ENCODE data around the gene ZNF827. TPM values are rescaled to one million over a fixed set of nuclear protein-coding genes. Genes with fewer than 3 reads are reported as not detected.

The ZNF827 gene
- total RNA-seq, 1 donor from 2014 or later: 10.5 TPM

DNA sequence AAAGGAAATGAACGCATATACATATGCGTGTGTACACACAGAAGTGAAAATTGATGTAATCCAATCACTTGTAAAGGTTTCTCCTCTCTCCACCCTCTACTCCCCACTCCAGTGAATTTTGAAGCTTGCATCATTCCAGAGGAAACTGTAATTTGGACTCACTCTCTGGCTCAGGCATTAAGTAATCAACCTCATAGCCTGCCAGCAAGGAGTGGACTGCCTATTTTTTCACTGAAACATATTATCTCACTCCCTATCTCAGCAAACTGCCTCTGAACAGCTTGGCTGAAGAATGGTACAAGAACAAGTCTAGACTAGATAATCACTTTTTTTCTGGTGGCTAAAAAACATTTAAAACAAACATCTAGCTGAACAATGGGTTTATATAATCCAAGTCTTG is 134.5 kb downstream of the ZNF827 start:
- DNase-seq (ENCODE audit: low spot score): no peak

- DNase-seq (ENCODE audit: low spot score): no peak
Observed at GRCh38 chr4:145799223-145799622, 139.4 kb downstream of the ZNF827 start.

- no peak for DNase-seq (ENCODE audit: low spot score)
Observed at GRCh38 chr4:145797278-145797677, 141.3 kb downstream of the ZNF827 start.

DNA sequence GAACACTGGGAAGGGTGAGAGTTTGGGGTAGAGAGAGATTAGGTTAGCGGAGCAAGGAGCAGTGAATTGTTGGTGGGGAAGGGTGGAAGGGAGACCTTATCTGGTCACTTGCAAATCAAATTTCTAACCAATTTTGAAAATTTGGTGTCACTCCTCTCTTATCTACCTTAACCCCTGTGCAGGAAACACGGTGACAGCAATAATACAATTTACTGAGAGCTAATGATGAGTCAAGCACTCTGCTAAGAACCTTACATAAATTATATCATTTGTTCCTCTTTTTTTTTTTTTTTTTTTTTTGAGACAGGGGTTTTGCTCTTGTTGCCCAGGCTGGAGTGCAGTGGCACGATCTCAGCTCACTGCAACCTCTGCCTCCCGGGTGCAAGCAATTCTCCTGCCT is 142.3 kb downstream of the ZNF827 start:
- no peak for DNase-seq (ENCODE audit: low spot score)

- DNase-seq (ENCODE audit: low spot score): no peak
Observed at GRCh38 chr4:145795521-145795920, 143.1 kb downstream of the ZNF827 start.

GRCh38 chr4:145792429-145792828 is 146.2 kb downstream of the ZNF827 start:
- no peak for DNase-seq (ENCODE audit: low spot score)

GRCh38 chr4:145791988-145792387 is 146.6 kb downstream of the ZNF827 start:
- no peak for DNase-seq (ENCODE audit: low spot score)

DNA sequence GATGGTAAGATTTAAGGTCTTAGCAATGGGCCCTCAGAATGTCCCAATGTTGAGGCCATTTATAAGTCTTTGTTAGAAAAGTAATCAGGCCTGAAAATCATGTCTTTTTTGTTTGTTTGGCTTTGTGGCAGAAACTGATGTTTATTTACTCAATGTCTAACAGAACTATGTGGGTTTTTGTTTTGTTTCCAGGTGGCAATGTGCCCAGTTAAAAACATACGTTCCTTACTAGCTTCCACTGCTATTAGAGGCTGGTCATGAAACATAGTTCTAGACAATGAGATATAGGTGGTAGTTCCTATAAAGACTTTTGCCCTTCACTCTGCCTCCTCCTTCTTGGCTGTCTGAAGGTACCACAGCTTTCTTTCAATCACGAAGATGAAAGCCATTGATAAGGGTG is 149.9 kb downstream of the ZNF827 start:
- no peak for DNase-seq (ENCODE audit: low spot score)

- DNase-seq (ENCODE audit: low spot score): no peak
Observed at GRCh38 chr4:145786830-145787229, 151.8 kb downstream of the ZNF827 start.

- DNase-seq (ENCODE audit: low spot score): no peak
Observed at GRCh38 chr4:145786261-145786660, 152.4 kb downstream of the ZNF827 start.

- DNase-seq (ENCODE audit: low spot score): no peak
Observed at GRCh38 chr4:145785391-145786008, 153.1 kb downstream of the ZNF827 start.

DNA sequence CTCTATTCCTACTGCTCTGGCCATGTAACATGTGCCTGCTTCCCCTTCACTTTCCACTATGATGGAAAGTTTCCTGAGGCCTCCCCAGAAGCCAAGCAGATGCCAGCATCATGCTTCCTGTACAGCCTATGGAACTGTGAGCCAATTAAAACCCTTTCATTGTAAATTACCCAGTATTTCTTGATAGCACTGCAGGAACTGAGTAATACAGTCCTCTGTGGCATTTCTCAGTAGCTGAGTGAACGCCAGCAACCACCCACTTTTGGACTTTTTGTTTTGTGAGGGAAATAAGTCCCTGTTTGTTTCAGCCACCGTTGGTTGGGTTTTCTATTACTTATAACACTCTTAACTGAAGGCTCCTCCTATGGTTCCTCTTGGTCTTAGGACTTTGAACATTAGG is 154.6 kb downstream of the ZNF827 start:
- DNase-seq (ENCODE audit: low spot score): no peak

- DNase-seq (ENCODE audit: low spot score): no peak
Observed at GRCh38 chr4:145782756-145783155, 155.9 kb downstream of the ZNF827 start.

DNA sequence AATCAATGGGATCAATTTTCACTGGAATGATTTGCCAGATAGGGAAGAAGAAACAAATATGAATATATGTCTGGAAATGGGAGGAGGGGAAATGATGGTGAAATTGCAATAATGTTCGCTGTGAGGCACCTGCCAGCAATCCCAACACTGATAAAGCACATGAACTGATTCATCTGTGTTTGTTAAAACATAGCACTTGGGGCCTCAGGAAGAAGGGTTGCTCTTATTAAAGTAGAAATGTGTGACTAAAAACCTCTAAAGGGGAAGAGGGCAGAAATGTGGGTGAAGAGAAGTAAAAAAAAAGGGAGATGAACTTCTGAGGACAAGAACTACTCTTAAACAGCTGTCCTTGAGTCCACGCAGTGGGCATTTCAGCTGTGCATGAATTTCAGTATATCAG is 157.3 kb downstream of the ZNF827 start:
- no peak for DNase-seq (ENCODE audit: low spot score)

DNA sequence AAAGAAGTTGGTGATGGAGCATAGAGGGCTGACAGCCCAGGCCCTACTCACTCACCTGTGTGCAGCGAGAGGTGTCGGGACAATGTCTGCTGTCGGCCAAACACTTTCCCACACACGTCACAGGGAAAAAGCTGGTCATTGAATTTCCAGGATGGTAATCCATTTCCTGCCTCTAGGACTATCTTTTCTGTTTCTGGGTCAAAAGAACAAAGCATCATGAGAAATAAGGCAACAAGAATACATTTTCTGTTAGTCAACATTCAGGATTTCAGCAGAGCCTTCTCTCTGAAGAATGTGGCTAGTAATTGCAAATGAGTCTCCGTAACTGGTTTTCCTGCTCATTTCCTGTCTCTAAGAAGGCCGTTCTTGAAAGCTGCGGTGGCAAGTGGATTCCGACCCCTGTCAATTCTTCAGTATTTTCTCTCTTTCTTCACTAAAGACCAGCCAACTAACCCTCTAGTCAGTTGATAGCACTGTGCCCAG is 159.3 kb downstream of the ZNF827 start:
- DNase-seq (ENCODE audit: low spot score): no peak

DNA sequence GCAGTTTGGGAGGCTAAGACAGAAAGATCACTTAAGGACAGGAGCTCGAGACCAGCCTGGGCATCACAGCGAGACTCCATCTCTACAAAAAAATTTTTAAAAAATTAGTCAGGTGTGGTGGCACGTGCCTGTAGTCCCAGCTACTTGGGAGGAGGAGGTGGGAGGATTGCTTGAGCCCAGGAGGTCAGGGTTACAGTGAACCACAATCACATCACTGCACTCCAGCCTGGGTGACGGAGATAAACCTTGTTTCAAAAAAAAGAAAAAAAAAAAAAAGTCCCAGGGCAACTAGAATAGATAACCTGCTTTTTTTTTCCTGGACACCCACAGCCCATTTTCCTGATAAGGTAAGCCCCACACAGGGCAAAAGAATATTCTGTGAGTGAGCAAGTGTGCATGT is 162.4 kb downstream of the ZNF827 start:
- no peak for DNase-seq (ENCODE audit: low spot score)

GRCh38 chr4:145775406-145775805 is 163.2 kb downstream of the ZNF827 start:
- DNase-seq (ENCODE audit: low spot score): no peak

- DNase-seq (ENCODE audit: low spot score): no peak
Observed at GRCh38 chr4:145774473-145774872, 164.2 kb downstream of the ZNF827 start.

DNA sequence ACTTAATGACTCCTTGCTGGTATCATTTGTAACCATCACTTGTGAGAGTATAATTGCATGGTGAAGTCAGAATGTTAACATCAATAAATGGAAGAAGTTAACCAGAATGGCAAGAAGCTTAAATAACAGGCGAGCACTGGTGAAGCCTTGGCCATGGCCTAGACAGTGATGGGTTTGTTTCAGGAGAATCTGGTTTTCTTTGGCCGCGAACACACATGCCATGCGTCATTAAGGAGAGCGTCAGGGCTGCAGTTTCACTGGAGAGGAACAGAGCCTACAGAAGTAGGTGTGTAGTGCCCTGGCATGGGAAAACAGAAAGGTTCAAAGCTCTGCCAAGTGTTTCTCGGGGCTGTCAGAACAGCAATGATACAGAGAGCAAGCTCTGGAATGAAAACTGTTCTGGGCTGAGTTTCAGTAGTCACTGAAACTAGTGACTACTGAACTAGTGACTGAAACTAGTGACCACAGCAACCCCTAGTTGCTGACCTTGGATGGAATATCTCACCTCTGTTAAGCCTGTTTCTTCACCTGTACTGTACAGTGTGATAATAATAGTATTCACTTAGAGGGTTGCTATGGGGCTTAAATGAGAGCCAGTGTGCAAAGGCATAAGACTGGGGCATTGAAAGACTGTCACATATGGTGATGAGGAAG is 164.9 kb downstream of the ZNF827 start:
- no peak for DNase-seq (ENCODE audit: low spot score)

DNA sequence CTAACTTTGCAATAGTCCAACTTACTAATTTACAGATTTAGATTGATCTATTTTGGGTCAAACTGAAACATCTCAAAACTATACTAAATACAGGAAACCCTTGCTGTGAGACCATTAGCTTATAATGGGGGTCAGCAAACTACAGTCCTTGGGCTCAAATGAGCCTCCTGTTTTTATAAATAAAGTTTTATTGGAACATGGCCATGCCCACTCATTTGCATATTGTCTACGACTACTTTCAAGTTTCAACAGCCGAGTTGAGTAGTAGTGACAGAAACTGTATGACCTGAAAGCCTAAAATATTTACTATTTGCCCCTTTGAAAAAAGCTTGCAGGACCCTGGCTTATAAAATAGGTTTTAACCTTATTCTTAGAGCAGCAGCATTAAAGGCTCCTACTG is 166.3 kb downstream of the ZNF827 start:
- no peak for DNase-seq (ENCODE audit: low spot score)

DNA sequence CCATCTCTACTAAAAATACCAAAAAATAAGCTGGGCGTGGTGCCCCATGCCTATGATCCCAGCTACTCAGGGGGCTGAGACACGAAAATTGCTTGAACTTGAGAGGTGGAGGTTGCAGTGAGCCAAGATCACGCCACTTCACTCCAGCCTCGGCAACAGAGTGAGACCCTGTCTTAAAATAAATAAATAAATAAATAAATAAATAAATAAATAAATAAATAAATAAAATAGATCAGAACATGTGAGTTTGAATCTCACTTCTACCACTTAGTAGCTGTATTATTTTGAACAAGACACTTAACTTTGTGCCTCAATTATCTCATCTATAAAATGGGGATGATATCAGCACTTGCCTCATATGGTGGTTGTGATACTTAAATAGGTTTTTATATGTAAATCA is 168.5 kb downstream of the ZNF827 start:
- DNase-seq (ENCODE audit: low spot score): no peak

- no peak for DNase-seq (ENCODE audit: low spot score)
Observed at GRCh38 chr4:145769450-145770037, 169.1 kb downstream of the ZNF827 start.

DNA sequence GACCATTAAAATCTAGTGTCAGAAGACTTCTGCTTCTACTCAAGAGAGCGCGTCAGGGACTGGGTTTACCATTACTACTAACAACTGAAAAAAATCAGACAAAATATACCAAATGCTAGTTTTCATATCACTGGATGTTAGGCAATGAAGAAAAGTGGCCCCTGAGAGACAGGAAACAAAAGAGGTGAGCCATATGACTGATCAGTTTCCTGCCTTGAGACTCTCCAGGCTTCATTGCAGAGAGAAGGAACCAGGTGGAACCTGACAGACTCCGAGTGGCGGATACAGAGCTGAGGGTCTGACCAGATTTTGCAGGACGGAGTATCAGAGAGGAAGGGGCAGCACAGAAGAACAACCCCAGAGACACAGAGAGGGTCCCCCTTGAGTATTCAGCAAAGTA is 172.3 kb downstream of the ZNF827 start:
- DNase-seq (ENCODE audit: low spot score): no peak
